ENCODE results near the gene TIGD4. TPM values are rescaled to one million over a fixed set of nuclear protein-coding genes. Genes with fewer than 3 reads are reported as not detected.

Gene TIGD4
- total and polyA plus RNA-seq, 2 of the 13 experiments (the other 11 are each of a cell fraction or from before 2014, with no cell fraction given): 0.15 to 0.62 TPM

GRCh38 chr4:152735906-152736305 is 43.6 kb downstream of the TIGD4 start:
- no peak for ATAC-seq
- H3K4me1 ChIP-seq (ENCODE audit: insufficient read depth, low read length): no peaks in the 10 kb centered on the region
- intact Hi-C loops (cut with micrococcal nuclease; ENCODE audit: unreplicated experiment) (loop anchor here (1.0 to 2.0 kb wide), 4 partner anchors 95 to 328 kb away; no protein-coding TSS in a partner anchor), in situ Hi-C loops (cut with HindIII; ENCODE audit: extremely low pct_ligation_motif_present, low pct_unique_long_range_greater_than_20kb) (no loop called here)
- H3K27ac ChIP-seq (ENCODE audit: extremely low read length, insufficient read depth, low read length): no peak overlapping the region
- ChIA-PET CTCF (ENCODE audit: low intra/inter-chr PET ratio, low total read pairs) (interaction anchor here (1.1 to 1.8 kb wide), 3 partner anchors 235 to 327 kb away, joined by 4 to 8 read pairs (median 5); no protein-coding TSS in a partner anchor), POLR2A (no interaction called here)
- H4K20me1 ChIP-seq (ENCODE audit: insufficient read depth, low read length): no peaks in the 10 kb centered on the region
- TF ChIP-seq YY1 (IDR thresholded peaks at IDR 0.05; ENCODE audit: insufficient read depth, insufficient replicate concordance, low read depth, low read length): no peak
- TF ChIP-seq KLF12 (CRISPR knock-in tag; IDR thresholded peaks at IDR 0.05; ENCODE audit: borderline replicate concordance): no peak
- TF ChIP-seq FLYWCH1 (CRISPR knock-in tag; IDR thresholded peaks at IDR 0.05): no peak
- TF ChIP-seq, protein P1, sequence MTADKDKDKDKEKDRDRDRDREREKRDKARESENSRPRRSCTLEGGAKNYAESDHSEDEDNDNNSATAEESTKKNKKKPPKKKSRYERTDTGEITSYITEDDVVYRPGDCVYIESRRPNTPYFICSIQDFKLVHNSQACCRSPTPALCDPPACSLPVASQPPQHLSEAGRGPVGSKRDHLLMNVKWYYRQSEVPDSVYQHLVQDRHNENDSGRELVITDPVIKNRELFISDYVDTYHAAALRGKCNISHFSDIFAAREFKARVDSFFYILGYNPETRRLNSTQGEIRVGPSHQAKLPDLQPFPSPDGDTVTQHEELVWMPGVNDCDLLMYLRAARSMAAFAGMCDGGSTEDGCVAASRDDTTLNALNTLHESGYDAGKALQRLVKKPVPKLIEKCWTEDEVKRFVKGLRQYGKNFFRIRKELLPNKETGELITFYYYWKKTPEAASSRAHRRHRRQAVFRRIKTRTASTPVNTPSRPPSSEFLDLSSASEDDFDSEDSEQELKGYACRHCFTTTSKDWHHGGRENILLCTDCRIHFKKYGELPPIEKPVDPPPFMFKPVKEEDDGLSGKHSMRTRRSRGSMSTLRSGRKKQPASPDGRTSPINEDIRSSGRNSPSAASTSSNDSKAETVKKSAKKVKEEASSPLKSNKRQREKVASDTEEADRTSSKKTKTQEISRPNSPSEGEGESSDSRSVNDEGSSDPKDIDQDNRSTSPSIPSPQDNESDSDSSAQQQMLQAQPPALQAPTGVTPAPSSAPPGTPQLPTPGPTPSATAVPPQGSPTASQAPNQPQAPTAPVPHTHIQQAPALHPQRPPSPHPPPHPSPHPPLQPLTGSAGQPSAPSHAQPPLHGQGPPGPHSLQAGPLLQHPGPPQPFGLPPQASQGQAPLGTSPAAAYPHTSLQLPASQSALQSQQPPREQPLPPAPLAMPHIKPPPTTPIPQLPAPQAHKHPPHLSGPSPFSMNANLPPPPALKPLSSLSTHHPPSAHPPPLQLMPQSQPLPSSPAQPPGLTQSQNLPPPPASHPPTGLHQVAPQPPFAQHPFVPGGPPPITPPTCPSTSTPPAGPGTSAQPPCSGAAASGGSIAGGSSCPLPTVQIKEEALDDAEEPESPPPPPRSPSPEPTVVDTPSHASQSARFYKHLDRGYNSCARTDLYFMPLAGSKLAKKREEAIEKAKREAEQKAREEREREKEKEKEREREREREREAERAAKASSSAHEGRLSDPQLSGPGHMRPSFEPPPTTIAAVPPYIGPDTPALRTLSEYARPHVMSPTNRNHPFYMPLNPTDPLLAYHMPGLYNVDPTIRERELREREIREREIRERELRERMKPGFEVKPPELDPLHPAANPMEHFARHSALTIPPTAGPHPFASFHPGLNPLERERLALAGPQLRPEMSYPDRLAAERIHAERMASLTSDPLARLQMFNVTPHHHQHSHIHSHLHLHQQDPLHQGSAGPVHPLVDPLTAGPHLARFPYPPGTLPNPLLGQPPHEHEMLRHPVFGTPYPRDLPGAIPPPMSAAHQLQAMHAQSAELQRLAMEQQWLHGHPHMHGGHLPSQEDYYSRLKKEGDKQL (CRISPR knock-in tag; IDR thresholded peaks at IDR 0.05; ENCODE audit: low read depth): no peak
- no peak for TF ChIP-seq ZNF282 (IDR thresholded peaks at IDR 0.05; ENCODE audit: partially characterized antibody)
- TF ChIP-seq ZNF383 (CRISPR knock-in tag; IDR thresholded peaks at IDR 0.05; ENCODE audit: borderline replicate concordance): no peak
- no peak for TF ChIP-seq ZFP91 (CRISPR knock-in tag; IDR thresholded peaks at IDR 0.05; ENCODE audit: borderline replicate concordance)
- no peak for TF ChIP-seq ZSCAN30 (CRISPR knock-in tag; IDR thresholded peaks at IDR 0.05)
- TF ChIP-seq TARDBP (CRISPR knock-in tag; IDR thresholded peaks at IDR 0.05): no peak
- TF ChIP-seq ZNF138 (CRISPR knock-in tag; IDR thresholded peaks at IDR 0.05; ENCODE audit: low read depth): no peak
- TF ChIP-seq, protein P2, sequence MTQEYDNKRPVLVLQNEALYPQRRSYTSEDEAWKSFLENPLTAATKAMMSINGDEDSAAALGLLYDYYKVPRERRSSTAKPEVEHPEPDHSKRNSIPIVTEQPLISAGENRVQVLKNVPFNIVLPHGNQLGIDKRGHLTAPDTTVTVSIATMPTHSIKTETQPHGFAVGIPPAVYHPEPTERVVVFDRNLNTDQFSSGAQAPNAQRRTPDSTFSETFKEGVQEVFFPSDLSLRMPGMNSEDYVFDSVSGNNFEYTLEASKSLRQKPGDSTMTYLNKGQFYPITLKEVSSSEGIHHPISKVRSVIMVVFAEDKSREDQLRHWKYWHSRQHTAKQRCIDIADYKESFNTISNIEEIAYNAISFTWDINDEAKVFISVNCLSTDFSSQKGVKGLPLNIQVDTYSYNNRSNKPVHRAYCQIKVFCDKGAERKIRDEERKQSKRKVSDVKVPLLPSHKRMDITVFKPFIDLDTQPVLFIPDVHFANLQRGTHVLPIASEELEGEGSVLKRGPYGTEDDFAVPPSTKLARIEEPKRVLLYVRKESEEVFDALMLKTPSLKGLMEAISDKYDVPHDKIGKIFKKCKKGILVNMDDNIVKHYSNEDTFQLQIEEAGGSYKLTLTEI (CRISPR knock-in tag; conservative IDR thresholded peaks at IDR 0.05): no peak
- TF ChIP-seq PHF20 (CRISPR knock-in tag; IDR thresholded peaks at IDR 0.05): no peak
- no peak for TF ChIP-seq CEBPG (CRISPR knock-in tag; IDR thresholded peaks at IDR 0.05)
- no peak for TF ChIP-seq ZKSCAN8 (CRISPR knock-in tag; IDR thresholded peaks at IDR 0.05; ENCODE audit: borderline replicate concordance)
- TF ChIP-seq MYNN (CRISPR knock-in tag; IDR thresholded peaks at IDR 0.05; ENCODE audit: low read depth): no peak
- WGBS (ENCODE audit: low lambda C conversion rate): 0% methylated on average over 3 of the region's 3 CpGs
- no peak overlapping the region for H3K4me3 ChIP-seq (replicated peaks in 1 of 3; ENCODE audit: insufficient read depth in 1 of 3, low read depth in 2 of 3, low read length in 3 of 3)
- no peak for FAIRE-seq
- no peaks in the 10 kb centered on the region for H3K9me3 ChIP-seq (ENCODE audit: low read length)
- no peak overlapping the region for H3K9ac ChIP-seq (ENCODE audit: insufficient read depth, low read depth, low read length)
- no peak for DNase-seq (ENCODE audit: low spot score)
- BruUV-seq (replicated peaks): no TSS peak
- H3K4me2 ChIP-seq (ENCODE audit: low read depth, low read length): no peak overlapping the region
- peaks cover 0 to 9% of the 10 kb centered on the region in 2 experiments; a peak in 1 of 5 replicates for H3K27me3 ChIP-seq (ENCODE audit: control insufficient read depth in 1 of 2, insufficient read depth in 2 of 2, low read length in 2 of 2)
- no peak overlapping the region for H2AFZ ChIP-seq (ENCODE audit: low read length)
- H3K36me3 ChIP-seq (replicated peaks in 1 of 2; ENCODE audit: control insufficient read depth in 1 of 2, insufficient read depth in 2 of 2, low read length in 2 of 2): no peaks in the 10 kb centered on the region
- no peaks in the 10 kb centered on the region for H3K79me2 ChIP-seq (ENCODE audit: insufficient read depth, low read length)
